PC-9 (cell line): Measurements from ENCODE around the gene TRPC4. TPM values are rescaled to one million over a fixed set of nuclear protein-coding genes. Genes with fewer than 3 reads are reported as not detected.
A peak's percentile ranks its signal among the peaks of the same experiment; 100 is the strongest.

ENCODE experiments used
- BruUV-seq: library from RNA; stranded (reverse); fragments of 400-500 nt; replicated peaks from 2 replicates; lab custom pipeline; 2021; lab: Mats Ljungman, UMichigan
- CTCF ChIA-PET: fragments of 300-600 bp; sonication (Branson Sonifier 250); formaldehyde crosslinking; loops from one replicate; lab custom pipeline; 2022; ENCODE audit warnings: antibody characterized with exemption; lab: Charles Lee
- POLR2A ChIA-PET: fragments of 300-600 bp; sonication (Branson Sonifier 250); formaldehyde crosslinking; loops from one replicate; lab custom pipeline; 2022; ENCODE audit warnings: antibody characterized with exemption; ENCODE audit not compliant: unreplicated experiment; lab: Charles Lee
- DNase-seq, 2 experiments: peaks; one replicate each; pipeline versions ENCODE4 v3.0.0 to v3.0.0-alpha.2; 2015 to 2022; ENCODE audit warnings: mixed read lengths in 1 of 2
- H2AFZ ChIP-seq: fragments of 200-600 bp; sonication (generic); 2 replicates; pipeline ENCODE4 v1.8.1; 2017; ENCODE audit warnings: antibody characterized with exemption
- H3F3A ChIP-seq: fragments of 200-600 bp; sonication (generic); 2 replicates; pipeline ENCODE4 v1.8.1; 2017; ENCODE audit warnings: antibody characterized with exemption, mild to moderate bottlenecking, low read depth; ENCODE audit not compliant: insufficient read depth
- H3K27ac ChIP-seq: fragments of 200-600 bp; sonication (generic); 2 replicates; pipeline ENCODE4 v1.6.1; 2016; ENCODE audit warnings: mixed run types
- H3K27me3 ChIP-seq: fragments of 200-600 bp; sonication (generic); 2 replicates; pipeline ENCODE4 v1.6.1; 2016; ENCODE audit warnings: low read depth, mixed run types; ENCODE audit not compliant: insufficient read depth
- H3K36me3 ChIP-seq: fragments of 200-600 bp; sonication (generic); 2 replicates; pipeline ENCODE4 v1.6.1; 2016; ENCODE audit warnings: low read depth, mixed run types
- H3K4me1 ChIP-seq: fragments of 200-600 bp; sonication (generic); replicated peaks from 2 replicates; pipeline ENCODE4 v1.6.1; 2016; ENCODE audit warnings: mixed run types; ENCODE audit not compliant: insufficient read depth
- H3K4me2 ChIP-seq: fragments of 200-600 bp; sonication (generic); 2 replicates; pipeline ENCODE4 v1.6.1; 2017; ENCODE audit warnings: mixed run types
- H3K4me3 ChIP-seq: fragments of 200-600 bp; sonication (generic); 2 replicates; pipeline ENCODE4 v1.6.1; 2016; ENCODE audit warnings: mixed run types
- H3K79me2 ChIP-seq: fragments of 200-600 bp; sonication (generic); 2 replicates; pipeline ENCODE4 v1.6.1; 2017; ENCODE audit warnings: low read depth, mixed run types
- H3K9me2 ChIP-seq: fragments of 200-600 bp; sonication (generic); 2 replicates; pipeline ENCODE4 v1.8.1; 2017; ENCODE audit warnings: mild to moderate bottlenecking; ENCODE audit not compliant: insufficient read depth
- H3K9me3 ChIP-seq: fragments of 200-600 bp; sonication (generic); 2 replicates; pipeline ENCODE4 v1.8.1; 2016; ENCODE audit warnings: low read depth; ENCODE audit not compliant: insufficient read depth
- H4K20me1 ChIP-seq: fragments of 200-600 bp; sonication (generic); 2 replicates; pipeline ENCODE4 v1.8.1; 2017; ENCODE audit not compliant: insufficient read depth
- EZH2 ChIP-seq: fragments of 200-600 bp; sonication (generic); IDR thresholded peaks from 2 replicates; pipeline ENCODE4 v1.8.0; 2017; ENCODE audit warnings: antibody characterized with exemption, low read depth
- intact Hi-C: fragments of 100-400 bp; cut with micrococcal nuclease; formaldehyde crosslinking; loops from one replicate; pipeline ENCODE4 v1.10.0; 2022; ENCODE audit not compliant: unreplicated experiment
- total RNA-seq: library from RNA; stranded (reverse); gene quantifications from 2 replicates; pipeline ENCODE4 v1.2.3, GENCODE V29; 2021
- TF ChIP-seq, protein P1 (sequence below): fragments of 200-600 bp; sonication (generic); conservative IDR thresholded peaks from 2 replicates; pipeline ENCODE4 v1.6.1; 2017; ENCODE audit warnings: mixed run types, antibody characterized with exemption, mild to moderate bottlenecking, moderate library complexity

Gene TRPC4
- total RNA-seq, 1 experiment from 2014 or later = 1.7 TPM

DNA sequence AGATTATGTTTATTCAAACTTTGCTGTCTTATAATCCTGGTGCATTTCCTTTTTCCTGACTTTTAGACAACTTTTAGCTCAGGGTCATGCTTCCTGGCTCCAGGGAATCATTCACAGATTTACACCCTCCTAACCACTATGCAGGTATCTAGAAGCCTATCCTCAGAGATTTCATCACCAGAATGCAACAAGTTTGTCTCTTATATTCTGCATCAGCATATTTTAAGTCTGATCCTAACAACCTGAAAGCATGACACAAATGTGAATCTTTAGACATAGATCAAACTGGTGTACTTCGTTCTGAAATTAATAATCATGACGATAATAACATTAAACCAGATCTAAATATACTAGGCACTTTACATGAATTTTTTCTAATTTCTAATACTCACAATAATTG is 100.0 kb downstream of the TRPC4 start:
- no TSS peak for BruUV-seq
- Histone ChIP-seq H3K79me2 (no peaks in the 10 kb centered on the region), H3K9me3 (no peaks in the 10 kb centered on the region; the same call in 1 of the 2 replicates), H3K4me1 (no peaks in the 10 kb centered on the region), H3K27ac (no peak overlapping the region), H3K27me3 (no peaks in the 10 kb centered on the region), H3K9me2 (no peaks in the 10 kb centered on the region), H2AFZ (0 out of 2 replicates have a peak overlapping the region, but pooled peaks have one; percentile 41), H3K36me3 (no peaks in the 10 kb centered on the region), H3K4me3 (no peak overlapping the region), H3F3A (no peaks in the 10 kb centered on the region), H3K4me2 (no peak overlapping the region), H4K20me1 (no peaks in the 10 kb centered on the region)
- no peak for DNase-seq
- intact Hi-C loops = loop anchor here (10.0 kb wide), 1 partner anchor 1145 kb away; no protein-coding TSS in a partner anchor
- ChIA-PET POLR2A (no interaction called here), CTCF (no interaction called here)
- TF ChIP-seq, protein P1, sequence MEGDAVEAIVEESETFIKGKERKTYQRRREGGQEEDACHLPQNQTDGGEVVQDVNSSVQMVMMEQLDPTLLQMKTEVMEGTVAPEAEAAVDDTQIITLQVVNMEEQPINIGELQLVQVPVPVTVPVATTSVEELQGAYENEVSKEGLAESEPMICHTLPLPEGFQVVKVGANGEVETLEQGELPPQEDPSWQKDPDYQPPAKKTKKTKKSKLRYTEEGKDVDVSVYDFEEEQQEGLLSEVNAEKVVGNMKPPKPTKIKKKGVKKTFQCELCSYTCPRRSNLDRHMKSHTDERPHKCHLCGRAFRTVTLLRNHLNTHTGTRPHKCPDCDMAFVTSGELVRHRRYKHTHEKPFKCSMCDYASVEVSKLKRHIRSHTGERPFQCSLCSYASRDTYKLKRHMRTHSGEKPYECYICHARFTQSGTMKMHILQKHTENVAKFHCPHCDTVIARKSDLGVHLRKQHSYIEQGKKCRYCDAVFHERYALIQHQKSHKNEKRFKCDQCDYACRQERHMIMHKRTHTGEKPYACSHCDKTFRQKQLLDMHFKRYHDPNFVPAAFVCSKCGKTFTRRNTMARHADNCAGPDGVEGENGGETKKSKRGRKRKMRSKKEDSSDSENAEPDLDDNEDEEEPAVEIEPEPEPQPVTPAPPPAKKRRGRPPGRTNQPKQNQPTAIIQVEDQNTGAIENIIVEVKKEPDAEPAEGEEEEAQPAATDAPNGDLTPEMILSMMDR = no peak
- TF ChIP-seq EZH2 = no peak

DNA sequence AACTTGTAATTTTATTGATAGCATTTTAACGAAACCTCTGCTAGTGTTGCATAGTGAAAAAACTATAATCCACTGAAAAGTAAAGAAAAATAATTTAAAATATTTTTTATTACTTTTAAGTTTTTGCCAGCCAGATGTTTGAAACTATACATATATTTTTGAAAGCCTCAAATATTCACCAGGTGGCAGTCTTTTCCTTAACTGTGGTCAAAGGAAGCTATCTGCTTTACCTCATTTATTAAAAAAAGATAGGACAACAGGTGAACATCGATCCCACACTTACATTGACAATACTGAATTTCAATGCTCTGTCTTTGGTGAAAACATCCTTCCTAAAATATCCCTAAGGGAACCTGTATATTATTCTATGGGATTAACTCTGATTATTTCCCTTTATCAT is 100.5 kb downstream of the TRPC4 start:
- POLR2A ChIA-PET = no interaction called here
- H3K4me2 ChIP-seq = no peak overlapping the region
- TF ChIP-seq, protein P1 = peak; percentile 59
- no peak for TF ChIP-seq EZH2
- H3K4me1 ChIP-seq = no peaks in the 10 kb centered on the region
- intact Hi-C loops = loop anchor here (10.0 kb wide), 1 partner anchor 1146 kb away; no protein-coding TSS in a partner anchor
- CTCF ChIA-PET = no interaction called here
- H4K20me1 ChIP-seq = no peaks in the 10 kb centered on the region
- BruUV-seq = no TSS peak
- H3K27ac ChIP-seq = no peak overlapping the region
- H3K4me3 ChIP-seq = no peak overlapping the region
- no peaks in the 10 kb centered on the region for H3K9me2 ChIP-seq
- no peaks in the 10 kb centered on the region for H3K79me2 ChIP-seq
- 0 out of 2 replicates have a peak overlapping the region, but pooled peaks have one; percentile 41 for H2AFZ ChIP-seq
- no peaks in the 10 kb centered on the region; the same call in 1 of the 2 replicates for H3K9me3 ChIP-seq
- no peaks in the 10 kb centered on the region for H3F3A ChIP-seq
- no peak for DNase-seq
- H3K36me3 ChIP-seq = no peaks in the 10 kb centered on the region
- no peaks in the 10 kb centered on the region for H3K27me3 ChIP-seq

DNA sequence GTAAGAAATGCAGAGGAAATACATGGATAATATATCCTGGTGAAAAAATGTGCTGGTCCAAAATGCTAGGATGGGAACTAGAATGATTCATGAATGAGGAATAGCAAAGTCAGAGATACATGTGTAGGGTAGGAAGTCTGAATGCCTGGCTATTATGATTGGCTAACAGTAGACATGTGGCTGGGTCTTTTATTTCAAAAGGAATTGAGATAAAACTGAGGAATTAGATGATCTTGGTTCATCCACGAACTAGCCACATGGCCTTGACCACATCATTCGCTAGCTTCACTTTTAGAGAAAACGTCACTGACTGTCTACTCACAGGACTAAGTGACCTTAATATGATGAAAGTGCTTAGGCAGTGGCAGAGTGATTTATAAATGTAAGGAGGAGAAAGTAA is 103.1 kb downstream of the TRPC4 start:
- Histone ChIP-seq H4K20me1 (no peaks in the 10 kb centered on the region), H3F3A (no peaks in the 10 kb centered on the region), H3K9me2 (no peaks in the 10 kb centered on the region), H3K4me2 (no peak overlapping the region), H3K9me3 (no peaks in the 10 kb centered on the region; the same call in 1 of the 2 replicates), H3K27ac (no peak overlapping the region), H3K79me2 (no peaks in the 10 kb centered on the region), H3K4me3 (no peak overlapping the region), H3K4me1 (no peaks in the 10 kb centered on the region), H3K36me3 (no peaks in the 10 kb centered on the region), H3K27me3 (no peaks in the 10 kb centered on the region), H2AFZ (no peak overlapping the region)
- CTCF ChIA-PET = no interaction called here
- POLR2A ChIA-PET = no interaction called here
- intact Hi-C loops = loop anchor here (10.0 kb wide), 1 partner anchor 1148 kb away; no protein-coding TSS in a partner anchor
- BruUV-seq = no TSS peak
- DNase-seq = no peak
- TF ChIP-seq, protein P1 = no peak
- TF ChIP-seq EZH2 = no peak
